Right forelimb (tissue), 1 donor: ENCODE data around the gene LMBRD1.
"Not testable (repeated sequence)": the region's sequence is repeated elsewhere in the genome, so short reads cannot be mapped to it uniquely, and the experiment has no call there.

Experiments used
- DNase-seq: peaks from one replicate; pipeline ENCODE4 v3.0.0-alpha.2; 2018

Gene LMBRD1

DNA sequence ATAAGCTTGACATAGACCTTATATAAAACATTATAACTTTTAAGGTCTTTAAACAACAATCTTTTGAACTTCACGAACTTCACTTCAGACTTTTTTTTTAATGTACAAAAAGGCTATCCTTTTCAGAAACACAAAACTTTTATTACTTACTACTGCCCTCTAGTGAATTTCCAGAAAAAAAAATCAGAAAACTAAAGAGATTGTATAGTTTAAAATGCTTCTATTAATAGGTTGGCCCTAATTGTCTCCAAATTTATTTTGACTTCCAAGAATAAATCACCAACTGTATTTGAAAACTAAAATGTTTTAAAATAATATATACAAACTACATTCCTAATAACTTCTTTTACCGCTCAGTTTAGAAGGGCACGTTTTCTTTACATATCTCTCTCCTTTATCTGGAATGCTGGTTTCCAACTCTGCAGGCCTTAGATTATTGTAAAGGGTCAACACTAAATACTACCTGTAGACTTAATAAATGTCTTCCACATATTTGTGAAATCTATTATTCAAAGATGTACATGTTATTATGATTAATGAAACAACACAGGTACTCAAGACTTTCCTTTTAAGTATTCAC lies 66.8 kb downstream of the LMBRD1 start:
- no peak for DNase-seq

DNA sequence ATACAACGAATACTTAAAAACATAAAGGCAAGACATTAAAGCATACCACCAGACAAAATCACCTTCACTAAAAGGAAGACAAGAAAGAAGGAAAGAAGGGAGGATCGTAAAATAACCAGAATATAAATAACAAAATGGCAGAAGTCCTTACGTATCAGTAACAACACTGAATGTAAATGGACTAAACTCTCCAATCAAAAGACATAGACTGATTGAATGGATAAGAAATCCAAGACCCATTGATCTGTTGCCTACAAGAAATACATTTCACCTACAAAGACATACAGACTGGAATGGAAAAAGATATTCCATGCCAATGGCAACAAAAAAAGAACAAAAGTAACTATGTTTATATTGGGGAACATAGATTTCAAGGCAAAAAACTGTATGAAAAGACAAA lies 74.1 kb downstream of the LMBRD1 start:
- DNase-seq, result no peak

DNA sequence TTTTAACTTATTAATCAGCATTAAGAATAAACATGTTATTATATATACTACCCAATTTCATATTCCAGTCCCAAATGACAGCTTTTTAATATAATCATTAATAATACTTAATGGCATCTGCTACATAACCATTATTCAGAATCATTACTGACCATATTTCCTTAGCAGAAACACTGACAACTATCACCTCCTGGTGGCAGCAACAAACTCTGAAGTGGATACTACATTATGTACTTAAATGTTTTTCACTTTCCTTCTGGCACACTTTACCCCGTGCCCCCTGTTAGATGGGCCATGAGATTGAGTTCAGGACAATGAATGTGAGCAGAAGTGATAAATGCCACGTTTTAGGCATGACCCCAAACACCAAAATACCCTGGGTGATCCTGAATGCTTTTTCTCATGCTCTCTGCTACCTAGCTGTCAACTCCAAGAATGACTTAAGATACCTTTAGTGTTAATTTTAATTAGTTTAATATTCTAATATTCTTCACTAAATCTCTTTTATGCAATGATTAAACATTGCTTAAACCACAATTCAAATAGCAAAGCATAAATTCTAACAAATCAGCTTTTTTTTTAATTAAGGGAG lies 77.1 kb downstream of the LMBRD1 start:
- DNase-seq, result no peak

DNA sequence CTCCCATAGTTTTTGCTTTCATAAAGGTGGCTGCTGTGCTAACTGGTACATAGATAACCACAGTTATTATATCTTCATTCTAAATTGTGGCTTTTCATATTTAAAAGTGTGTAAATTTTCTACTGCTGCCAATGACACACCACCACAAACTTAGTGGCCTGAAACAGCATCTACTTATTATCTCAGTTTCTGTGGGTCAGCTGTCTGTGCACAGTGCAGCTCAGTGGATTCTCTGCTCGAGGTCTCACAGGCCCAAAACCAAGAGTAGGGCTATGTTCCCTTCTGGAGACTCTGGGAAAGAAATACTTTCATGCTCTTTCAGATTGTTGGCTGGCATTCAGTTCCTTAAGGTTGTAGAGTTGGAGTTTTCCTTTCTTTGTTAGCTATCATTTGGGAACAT lies 90.1 kb downstream of the LMBRD1 start:
- no peak for DNase-seq

DNA sequence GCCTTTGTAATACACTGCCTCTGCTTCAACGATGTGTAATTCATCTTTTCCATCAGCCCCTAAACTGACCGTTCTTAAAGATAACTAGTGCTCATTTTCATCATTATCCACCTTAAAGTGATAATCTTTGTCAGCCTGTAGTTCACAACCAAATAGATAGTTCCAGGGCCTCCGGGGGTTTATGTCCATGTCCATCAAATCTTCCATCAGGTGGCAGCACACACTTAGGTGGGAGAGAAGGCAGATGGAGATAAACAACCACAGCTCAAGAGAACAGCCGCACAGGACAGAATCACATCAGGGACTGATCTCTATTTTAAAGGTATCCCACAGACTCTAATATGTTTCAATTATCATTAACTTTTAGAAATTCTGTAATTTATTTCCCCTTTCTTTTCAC lies 90.9 kb downstream of the LMBRD1 start:
- no peak for DNase-seq

DNA sequence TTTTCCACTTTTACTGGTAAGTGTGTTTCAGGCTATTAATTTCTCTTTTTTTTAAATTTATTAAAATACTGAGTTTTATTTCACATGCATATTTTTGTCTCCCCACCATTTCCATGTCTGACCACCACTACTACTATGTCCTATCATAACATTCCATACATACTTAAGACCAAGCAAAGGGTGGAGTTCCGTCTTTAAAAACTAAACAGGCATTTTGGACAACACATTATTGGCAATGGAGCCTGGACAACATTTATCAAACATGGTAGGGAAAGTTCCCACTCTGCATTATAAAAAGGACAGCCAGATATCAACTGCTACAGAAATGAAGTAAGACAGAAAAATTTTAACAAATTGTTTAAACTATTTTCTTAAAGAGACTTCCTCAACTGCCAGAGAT lies 91.9 kb downstream of the LMBRD1 start:
- DNase-seq, result no peak

DNA sequence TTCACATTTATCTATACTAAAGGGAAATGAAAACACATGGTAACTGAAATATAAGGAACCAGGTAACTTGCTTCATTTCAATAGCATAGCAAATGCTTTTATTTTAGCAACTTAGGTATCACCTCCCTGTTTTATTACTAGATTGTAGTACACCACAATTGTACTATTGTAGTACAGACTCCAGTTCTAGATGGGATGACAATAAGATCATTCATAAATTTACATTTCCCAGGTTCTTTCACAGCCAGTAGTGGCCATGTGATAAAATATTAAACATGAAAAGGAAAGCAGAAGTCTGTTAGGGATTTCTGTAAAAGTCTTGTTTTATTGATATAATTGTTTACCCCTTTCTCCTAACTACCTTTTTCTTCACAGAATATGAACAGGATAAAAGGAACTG lies 97.2 kb downstream of the LMBRD1 start:
- no peak for DNase-seq

DNA sequence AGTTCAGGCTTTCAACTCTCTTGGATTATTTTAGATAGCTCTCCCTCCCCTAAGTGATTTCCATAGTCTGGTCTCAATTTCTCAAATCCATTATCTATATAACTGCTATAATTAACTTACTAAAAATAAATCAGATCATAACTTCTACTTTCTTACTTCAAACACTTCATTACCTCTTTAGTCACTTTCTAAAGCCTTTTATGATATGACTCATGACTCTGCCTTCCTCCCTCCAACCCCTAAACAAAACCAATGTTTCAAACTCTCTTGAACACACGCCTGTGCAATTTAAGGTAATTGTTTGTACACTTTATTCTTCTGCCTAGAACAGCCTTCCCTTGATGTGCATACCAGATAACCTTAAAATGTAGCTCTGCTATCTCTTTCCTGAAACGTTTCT lies 100.5 kb downstream of the LMBRD1 start:
- DNase-seq, result no peak

DNA sequence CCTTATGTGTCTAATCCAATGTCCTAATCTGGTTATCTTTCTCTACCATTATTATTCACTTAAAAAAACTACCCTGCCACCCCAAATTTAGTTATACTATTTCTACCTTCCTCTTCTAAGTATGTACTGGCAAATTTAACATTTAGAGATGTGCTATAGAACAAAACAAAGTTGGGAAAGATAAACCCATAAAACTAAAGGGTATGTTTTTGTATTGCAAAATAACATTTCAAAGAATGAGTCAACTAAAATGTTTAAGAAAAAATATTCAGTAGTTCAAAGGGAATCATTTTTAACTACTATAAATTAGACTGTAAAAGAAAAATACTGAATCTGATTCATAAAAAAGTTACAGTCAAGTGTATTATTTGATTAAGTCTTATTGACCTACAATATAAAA lies 103.0 kb downstream of the LMBRD1 start:
- no peak for DNase-seq

DNA sequence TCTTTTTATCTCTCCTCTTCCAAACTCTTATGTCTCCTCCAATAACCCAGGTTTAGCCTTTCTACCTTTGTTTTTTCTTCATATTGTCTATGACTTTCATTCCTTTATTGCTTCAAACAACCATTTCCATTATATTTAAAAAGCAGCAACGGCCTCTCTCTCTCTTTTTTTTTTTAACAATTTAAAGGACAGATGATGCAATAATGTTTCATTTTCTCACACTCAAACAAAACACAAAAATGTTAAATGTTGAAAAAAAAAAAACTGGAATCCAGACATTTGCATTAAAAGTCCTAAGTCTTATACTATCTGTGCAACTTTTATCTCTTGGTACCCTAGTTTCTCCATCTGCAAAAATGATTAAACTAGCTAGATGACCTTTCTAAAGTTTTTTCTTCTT lies 105.8 kb downstream of the LMBRD1 start:
- DNase-seq, result no peak

DNA sequence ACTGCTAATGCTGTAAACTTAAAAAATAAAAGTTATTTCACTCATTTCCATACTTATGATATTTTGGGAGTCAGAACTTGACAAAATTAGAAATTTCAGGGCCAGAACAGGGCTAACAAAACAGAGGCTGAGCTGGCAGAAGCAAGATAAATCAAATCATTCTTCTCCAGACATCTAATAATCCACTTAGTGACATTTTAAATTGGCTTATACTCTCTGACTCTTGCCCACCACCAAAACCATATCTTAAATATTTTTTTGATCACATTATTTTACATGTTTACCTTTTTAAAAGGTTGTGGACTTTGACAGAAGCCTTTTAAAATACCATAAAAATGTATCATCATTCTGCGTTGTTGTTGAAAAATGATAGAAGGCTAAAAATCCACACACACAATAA lies 116.5 kb downstream of the LMBRD1 start:
- no peak for DNase-seq

DNA sequence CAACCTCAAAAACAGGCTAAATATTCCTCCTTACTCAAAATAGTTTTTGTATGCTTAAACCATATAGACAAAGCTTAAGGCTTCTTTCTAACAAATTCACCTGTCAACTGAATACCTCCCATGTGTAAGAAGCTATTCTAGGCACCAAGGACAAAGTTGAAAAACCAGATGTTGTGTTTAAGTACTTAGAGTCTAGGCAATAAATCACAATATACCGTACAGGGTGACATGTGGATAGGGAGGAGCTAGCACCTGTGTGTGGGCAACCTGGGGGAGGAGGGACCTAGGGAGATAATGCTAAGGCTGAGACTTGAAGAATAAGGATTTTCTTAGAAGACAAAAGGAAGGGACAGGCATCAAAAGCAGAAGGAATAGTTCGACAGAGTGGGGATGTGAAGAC lies 123.5 kb downstream of the LMBRD1 start:
- DNase-seq, result no peak

DNA sequence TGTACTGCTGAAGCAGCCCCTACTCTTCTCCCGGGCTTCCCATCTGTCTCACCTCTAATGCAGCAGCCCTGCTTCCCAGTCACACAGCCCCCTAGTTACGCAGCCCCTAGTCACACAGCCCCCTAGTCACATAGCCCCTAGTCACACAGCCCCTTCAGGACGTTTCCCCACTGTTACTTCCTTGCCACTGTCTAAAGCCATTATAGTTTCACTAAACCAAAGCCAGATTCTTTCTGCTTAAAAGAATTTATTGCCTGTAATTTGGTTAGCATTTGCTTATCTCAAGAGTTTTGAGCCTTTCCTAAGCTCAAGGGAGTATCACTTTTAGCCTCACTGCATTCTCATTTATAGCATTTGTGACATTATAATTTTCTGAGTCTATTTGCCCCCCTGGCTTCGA lies 127.9 kb downstream of the LMBRD1 start:
- no peak for DNase-seq

DNA sequence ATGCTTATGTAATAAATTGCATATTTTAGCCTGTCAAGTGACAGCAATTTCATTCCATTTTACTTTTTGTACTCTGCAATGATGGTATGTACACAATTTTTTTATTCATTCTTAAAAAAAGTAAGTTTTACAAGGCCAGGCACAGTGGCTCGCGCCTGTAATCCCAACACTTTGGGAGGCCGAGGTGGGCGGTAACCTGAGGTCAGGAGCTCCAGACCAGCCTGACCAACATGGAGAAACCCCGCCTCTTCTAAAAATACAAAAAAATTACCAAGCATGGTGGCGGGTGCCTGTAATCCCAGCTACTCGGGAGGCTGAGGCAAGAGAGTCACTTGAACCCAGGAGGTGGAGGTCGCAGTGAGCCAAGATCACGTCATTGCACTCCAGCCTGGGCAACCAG lies 130.0 kb downstream of the LMBRD1 start:
- not testable (repeated sequence) for DNase-seq

DNA sequence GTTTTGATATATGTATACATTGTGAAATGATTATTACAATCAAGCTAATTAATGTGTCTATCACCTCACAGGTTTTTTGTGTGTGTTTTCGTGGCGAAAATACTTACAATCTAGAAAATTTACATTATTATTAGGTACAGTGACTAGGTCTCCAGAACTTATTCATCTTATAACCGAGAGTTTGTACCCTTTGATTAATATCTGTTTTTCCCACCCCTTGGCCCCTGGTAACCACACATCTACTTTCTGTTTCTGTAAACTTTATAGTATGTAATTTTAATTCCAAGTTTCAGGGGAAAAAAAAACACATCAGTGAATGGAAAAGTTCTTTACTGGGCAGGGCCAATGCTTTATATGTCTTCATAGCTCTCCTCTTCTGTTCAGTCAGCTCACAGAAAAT lies 131.4 kb downstream of the LMBRD1 start:
- DNase-seq, result no peak

DNA sequence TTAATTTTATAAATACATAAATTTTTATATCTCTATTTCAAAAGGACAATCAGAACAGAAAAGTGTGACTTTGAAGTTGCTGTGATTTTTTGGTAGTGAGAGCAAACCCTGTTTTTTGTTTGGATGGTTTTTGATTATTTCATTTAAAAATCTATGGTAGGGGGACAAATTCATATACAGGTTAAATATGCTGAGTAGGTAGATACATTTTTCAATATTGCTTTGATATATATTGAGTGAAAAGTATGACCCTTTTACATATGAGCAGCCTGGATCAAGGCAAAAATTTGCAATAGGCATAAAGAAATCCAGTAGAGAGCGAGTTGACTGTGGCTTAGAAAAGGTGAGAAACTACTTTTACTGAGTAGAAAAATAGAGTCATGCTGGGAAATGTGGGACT lies 132.3 kb downstream of the LMBRD1 start:
- no peak for DNase-seq

DNA sequence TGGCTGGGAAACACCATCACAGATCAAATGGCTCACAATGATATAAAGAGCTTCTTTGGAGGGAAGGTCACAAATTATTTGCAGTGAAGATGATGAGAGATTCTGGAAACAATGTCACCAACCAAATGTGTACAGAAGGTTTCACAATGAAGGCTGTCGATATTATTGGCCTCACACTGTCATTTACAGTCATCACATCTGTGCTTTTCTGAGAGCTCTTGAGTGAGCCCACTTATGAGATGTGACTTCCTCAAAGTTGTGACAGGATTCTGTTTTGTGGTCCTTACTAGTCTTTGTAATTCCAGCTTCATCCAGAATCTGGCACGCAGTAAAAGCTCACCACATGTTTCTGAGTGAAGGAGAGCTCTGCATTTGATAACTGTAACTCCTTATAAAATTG lies 133.6 kb downstream of the LMBRD1 start:
- DNase-seq, result no peak

DNA sequence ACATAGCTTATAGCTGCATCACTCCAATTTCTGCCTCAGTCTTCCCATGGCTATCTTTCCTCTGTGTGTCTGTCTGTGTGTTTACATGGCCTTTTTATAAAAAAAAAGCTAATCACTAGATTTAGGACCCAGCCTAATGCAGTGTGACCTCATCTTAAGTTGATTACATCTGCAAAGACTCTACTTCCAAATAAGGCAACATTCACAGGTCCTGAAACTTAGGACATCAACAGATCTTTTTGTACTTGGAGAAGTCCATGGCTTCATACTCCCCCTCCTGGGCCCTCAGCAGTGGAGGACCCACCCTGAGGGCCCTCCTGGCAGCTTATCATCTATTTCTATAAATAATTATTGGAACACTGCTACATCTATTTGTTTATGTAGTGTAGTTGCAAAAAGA lies 146.1 kb downstream of the LMBRD1 start:
- no peak for DNase-seq

DNA sequence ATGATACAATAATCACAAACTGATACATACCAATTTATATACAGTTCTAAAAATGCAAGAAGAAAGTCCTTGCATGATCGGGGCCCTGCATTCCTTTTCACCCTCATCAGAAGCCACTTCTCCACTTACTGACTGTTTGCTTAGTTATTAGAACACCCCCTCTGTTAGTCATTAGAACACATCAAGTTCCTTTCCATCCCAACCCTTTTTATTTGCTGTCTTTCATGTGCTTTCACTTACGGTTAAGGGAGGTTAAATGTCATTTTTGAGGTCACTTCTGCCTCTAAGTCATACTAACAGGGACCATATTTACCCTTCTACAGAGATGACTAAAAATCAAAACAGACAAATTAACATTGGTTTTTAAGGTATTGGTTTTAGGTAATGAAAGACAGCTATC lies 149.1 kb downstream of the LMBRD1 start:
- DNase-seq, result no peak

DNA sequence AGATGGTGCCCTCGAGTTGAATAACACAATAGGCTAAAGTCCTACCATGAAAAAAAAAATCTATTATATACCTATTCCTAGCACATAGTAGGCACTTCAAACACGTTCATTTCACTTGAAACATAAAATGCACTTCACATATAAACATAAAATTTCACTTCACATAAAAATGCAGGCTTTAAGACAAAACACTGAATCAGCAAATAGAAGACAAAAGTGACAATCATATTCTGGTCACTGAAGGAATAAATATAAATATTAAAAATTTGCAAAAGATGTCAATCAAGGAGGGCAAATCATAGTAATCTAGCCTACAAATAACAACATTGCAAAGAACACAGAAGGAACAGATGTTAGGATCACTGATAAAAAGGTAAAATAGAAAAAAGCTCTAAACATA lies 153.1 kb downstream of the LMBRD1 start:
- DNase-seq, result no peak

DNA sequence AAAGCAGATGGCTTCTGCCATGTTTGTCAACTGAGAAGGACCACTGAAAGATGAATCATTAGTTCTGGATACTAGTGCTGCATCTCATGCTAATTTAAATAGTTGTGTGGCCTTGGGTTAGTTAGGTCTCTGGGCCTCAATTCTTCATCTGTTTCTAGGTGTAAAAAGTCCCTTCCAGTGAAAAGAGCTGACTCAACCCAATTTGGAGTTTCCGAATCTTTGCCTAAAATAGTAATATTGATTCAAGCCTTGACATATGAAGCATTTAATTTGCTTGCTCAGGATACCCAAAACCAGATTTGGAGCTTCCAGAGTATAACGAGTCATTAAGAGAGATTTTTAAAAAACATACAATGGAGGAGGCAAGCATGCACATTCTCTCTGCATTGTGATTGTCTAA lies 163.9 kb downstream of the LMBRD1 start:
- DNase-seq, result no peak

DNA sequence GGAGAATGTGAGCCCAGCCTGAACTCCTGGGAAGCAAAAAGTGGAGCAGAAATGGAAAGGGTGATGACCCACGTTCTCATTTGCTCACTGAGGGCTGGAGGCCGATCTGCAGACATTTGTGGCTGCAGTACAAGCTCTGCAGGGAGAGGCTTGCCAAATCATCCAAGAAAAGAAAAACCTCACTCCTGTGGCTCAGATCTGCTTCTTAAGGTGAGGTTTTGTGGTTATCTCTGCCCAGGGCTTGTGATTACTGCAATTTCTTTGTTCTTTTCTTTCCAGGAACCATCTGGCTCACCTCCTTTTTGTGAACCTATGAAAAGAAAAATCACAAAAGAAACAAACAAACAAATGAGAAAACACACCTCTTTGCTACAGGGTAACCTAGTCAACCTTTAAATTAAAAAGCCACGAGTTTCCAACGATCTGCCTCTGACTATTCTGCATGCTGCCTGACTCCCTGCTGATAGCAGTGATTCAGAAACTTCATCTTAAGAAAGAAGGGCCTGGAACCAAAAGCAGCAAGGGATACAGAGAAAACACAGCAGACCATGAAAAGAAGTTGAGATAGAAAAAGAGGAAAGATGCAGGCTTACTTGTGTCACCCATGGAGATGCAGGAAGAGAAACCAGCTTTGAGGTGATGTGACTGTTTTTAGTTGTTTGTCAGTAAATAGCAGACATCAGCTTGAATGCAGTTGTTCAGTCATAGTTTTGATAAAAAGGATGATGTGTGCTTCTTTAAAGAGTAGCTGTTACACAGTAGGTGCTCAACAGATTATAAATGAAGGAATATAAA lies 165.1 kb downstream of the LMBRD1 start:
- no peak for DNase-seq

DNA sequence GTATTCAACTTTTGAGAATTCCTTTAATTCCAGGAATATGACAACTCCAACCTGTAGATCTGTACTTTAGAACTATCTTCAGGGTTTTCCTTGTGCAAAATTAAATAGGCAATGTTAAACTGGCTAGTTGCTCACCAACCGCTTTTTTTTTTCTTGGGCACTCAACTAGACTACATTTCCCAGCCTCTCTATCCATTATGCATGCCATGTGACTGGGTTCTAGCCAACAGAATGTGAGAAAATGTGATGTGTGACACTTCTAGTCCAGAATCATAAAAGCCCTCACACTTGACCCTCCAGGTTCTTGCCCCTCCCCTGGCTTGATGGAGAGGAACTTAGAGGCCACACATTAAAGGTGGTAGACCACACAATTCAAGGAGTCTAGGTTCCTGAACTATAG lies 166.0 kb downstream of the LMBRD1 start:
- DNase-seq, result no peak

DNA sequence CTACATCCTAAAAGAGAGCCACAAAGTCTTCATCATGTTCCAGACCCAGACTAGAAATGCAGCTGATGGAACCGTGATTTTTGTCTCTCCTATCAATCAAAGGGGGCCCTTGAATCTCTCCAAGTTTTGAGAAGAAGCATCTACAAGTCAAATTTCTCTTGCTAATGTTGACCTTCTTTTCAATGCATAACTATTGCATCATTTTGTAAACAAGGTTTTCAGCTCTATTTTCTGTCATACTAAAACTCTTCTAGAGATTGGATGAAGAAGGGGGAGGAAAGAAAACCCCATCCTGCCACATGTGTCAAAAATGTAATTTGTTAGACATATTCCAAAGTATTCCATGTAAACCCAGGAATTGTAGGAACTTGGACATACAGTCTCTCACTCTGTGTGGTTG lies 169.2 kb downstream of the LMBRD1 start:
- no peak for DNase-seq

DNA sequence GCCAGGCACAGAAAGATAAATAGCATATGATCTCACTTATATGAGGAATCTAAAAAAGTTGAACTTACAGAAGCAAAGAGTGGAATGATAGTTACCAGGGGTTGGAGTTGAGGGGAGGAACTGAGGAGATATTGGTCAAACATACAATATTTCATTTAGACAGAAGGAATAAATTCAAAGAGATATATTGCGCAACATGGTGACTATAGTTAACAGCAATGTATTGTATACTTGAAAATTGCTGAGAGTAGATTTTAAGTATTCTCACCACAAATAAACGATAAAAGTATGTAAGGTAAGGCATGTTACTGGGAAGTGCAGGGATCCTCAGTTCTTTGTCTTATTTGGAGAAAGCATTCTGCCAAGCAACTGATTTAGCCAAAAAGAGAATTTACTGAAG lies 171.9 kb downstream of the LMBRD1 start:
- no peak for DNase-seq
